Skin epidermis (tissue), 12 donors: ENCODE data around the gene FOXB1.

Source experiments
- H3K27ac ChIP-seq, 21 experiments: fragments of 200-600 bp; sonication (generic) in 11 of 21; one replicate each; pipeline ENCODE4 v1.5.0; 2020; ENCODE audit warnings: mild to moderate bottlenecking in 3 of 21, inconsistent platforms in 2 of 21, moderate library complexity in 2 of 21
- H3K4me3 ChIP-seq, 7 experiments: fragments of 200-600 bp; sonication (generic) in 2 of 7; one replicate each; pipeline ENCODE4 v1.5.0; 2020; ENCODE audit warnings: inconsistent platforms in 2 of 7, mild to moderate bottlenecking in 2 of 7, moderate library complexity in 1 of 7

Gene FOXB1

DNA sequence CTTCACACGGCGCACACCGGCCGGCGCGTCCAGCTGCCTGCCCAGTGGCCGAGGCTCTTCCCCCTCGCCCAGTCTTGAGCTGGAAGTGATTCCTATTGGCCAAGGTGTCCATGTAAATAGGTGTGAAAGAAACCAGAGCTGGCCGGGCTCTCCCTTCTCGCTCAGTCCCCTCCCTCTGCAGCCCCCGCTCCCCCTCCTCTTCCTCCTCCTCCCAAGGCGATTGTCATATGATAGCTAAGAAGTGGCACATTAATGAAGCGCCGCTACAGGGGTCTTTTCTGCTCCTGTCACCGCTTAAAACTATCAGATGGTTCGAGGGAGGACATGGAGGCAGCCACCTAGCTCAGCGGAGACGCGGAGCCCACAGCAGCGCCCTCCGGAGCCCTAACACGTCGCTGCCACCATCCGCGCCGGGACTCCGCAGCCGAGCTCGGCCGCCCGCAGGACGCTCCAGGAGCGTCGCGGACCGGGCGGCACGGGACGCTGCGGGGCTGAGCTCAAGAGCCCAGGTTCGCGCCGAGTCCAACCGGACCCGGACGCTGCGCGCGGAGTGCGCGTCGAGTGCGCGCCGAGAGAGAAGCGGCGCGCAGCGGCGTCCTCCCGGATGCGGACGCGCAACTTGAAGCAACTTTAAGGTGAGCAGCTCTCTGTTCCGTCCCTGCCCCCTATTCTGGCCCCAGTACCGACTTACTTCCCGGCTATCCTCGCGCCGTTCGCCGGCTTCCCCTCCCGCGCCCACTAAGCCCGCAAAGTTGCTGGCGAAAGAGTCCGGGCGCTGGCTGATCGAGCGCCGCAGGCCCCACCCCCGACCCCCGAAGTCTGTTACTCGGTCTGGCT, at the start of gene FOXB1:
FOXB1 (plus strand) TSS at position 303 of the 837 bp plus-strand sequence. CDS start 653 bp downstream, outside the sequence.
- no peak within 1 kb of the TSS for H3K27ac ChIP-seq
- H3K4me3 ChIP-seq: peak within 1 kb of the TSS; percentile 19 to 51 (median 34)

- Histone ChIP-seq H3K27ac (no peak overlapping the region), H3K4me3 (no peak overlapping the region)
Observed at GRCh38 chr15:59958288-59958687, 45.8 kb upstream of the FOXB1 start.

- H3K4me3 ChIP-seq: no peak overlapping the region
- H3K27ac ChIP-seq: no peak overlapping the region
Observed at GRCh38 chr15:59960318-59960717, 43.8 kb upstream of the FOXB1 start.

GRCh38 chr15:59963322-59963721, 40.8 kb upstream of the FOXB1 start:
- H3K4me3 ChIP-seq: no peak overlapping the region
- H3K27ac ChIP-seq: no peak overlapping the region

- H3K27ac ChIP-seq: no peak overlapping the region
- H3K4me3 ChIP-seq: no peak overlapping the region
Observed at GRCh38 chr15:59963925-59964324, 40.2 kb upstream of the FOXB1 start.

DNA sequence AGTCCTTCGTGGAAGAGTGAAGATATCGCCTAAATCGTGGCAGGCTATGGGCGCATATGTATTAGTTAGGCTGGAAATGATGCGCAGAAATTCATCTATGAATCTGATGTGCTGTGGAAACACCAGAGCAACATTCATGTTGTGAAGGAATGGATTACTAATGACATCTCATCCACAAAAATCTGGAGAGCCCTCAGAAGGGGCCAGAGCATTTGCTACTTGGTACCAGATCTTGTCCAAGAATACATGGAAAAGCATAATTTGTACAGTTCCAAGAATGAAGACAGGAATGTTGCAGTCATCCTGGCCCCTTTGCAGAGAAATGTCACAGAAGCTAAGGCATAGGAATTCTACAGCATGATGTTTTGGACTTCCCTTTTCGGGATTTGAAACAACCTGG, 38.4 kb upstream of the FOXB1 start:
- no peak overlapping the region for H3K4me3 ChIP-seq
- no peak overlapping the region for H3K27ac ChIP-seq

DNA sequence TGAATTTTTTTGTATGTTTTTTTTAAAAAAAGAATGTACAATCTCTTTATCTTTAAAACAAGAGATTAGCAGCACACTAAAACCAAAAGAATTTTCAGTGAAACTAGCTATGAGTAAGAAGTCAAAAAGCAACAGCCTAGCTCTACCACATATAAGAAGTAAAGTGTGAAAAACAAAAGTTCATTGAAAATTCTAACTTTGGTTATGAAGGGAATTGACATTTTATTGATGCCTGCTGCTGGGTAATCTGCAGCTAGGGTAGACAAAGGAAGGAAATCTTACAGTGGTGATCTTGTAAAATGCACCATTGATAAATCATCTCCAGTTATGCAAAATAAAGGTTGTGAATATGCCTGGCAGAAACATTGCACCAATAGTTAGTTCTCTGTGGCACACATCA, 37.8 kb upstream of the FOXB1 start:
- Histone ChIP-seq H3K27ac (no peak overlapping the region), H3K4me3 (no peak overlapping the region)

GRCh38 chr15:59968314-59968713, 35.8 kb upstream of the FOXB1 start:
- no peak overlapping the region for H3K4me3 ChIP-seq

GRCh38 chr15:59972241-59972640, 31.9 kb upstream of the FOXB1 start:
- no peak overlapping the region for H3K4me3 ChIP-seq
- H3K27ac ChIP-seq: no peak overlapping the region

More at GRCh38 chr15:59968314-59968713, 35.8 kb upstream of the FOXB1 start:
- no peak overlapping the region for H3K27ac ChIP-seq

DNA sequence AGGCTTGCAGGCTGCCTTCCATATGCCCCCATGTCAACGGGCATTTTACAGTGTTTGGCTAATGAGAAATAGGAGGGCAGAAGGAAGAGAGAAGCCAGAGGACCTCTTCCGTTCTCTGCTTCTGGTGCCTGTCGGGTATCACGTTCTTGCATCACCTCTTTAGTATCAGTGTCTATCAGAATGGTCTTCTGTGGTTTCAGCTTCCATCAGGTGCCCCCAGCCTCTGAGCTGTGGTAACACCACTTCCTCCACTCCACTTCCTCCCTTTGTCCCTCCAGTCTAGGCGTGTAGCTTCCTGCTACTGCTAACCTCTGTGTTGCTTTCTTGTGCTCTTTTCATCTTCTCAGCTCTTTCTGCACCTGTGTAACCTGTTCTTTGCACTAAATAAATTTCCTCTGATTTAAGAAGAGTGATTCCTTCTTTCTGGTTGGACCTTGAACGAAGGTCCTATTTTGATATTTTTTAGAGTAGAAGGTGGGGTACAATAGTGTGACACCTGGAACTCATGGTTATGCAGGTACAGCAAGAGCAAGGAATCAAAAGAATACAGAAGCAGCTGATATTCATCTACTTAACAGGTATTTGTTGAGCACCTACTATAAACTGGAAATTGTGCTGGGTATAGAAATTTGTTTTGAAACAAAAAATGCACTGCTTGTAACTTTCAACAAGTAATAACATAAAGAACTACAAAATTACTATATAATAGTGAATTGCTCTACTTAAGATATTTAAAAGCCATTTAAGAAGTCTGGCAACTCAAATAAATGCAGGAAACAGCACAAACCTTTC, 27.4 kb upstream of the FOXB1 start:
- Histone ChIP-seq H3K4me3 (no peak overlapping the region), H3K27ac (peak overlapping the region in 1 of 21 experiments; percentile 38)

- Histone ChIP-seq H3K4me3 (no peak overlapping the region), H3K27ac (no peak overlapping the region)
Observed at GRCh38 chr15:59991834-59992233, 12.3 kb upstream of the FOXB1 start.

- H3K4me3 ChIP-seq: no peak overlapping the region
Observed at GRCh38 chr15:59993041-59993750, 10.9 kb upstream of the FOXB1 start.

GRCh38 chr15:59993950-59994401, 10.1 kb upstream of the FOXB1 start:
- Histone ChIP-seq H3K27ac (no peak overlapping the region), H3K4me3 (no peak overlapping the region)

More at GRCh38 chr15:59993041-59993750, 10.9 kb upstream of the FOXB1 start:
- no peak overlapping the region for H3K27ac ChIP-seq

- no peak overlapping the region for H3K4me3 ChIP-seq
- H3K27ac ChIP-seq: no peak overlapping the region
Observed at GRCh38 chr15:59994526-59994887, 9.6 kb upstream of the FOXB1 start.

- Histone ChIP-seq H3K4me3 (no peak overlapping the region), H3K27ac (no peak overlapping the region)
Observed at GRCh38 chr15:59994888-59995557, 9.1 kb upstream of the FOXB1 start.

DNA sequence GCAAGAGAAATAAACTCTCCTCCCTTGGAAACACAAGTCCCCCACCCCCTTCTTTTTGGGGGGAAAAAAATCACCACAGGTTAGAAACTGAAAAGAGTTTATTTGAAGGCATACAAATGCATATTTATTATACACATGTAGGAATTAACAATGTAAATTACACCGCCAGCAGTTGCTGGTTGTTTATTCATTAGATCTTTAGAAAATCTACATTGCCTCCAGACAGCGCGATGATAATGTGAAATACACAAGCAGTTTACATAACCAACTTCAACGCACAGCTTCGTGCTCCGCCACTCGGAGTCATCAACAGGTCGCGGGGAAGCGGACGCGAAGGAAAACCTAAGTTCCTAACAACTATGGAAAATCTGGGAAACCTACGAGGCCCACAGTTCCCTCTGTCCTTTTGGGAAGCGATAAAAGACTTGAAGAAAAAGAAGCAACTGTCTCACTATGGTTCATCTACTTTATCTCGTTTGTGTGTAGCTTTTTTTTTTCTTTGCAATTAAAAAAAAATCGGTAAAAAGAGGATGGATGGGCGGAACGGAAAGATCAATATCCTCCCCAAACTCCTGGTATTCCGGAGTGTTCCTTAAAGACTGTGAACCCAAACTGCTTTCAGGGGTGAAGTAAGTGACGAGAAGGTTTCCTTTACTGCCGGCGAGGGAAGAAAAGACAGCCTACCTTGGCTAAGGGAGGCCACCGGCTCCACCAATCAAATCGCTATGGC, 8.4 kb upstream of the FOXB1 start:
- H3K4me3 ChIP-seq: no peak overlapping the region
- no peak overlapping the region for H3K27ac ChIP-seq

GRCh38 chr15:59996298-59997041, 7.6 kb upstream of the FOXB1 start:
- no peak overlapping the region for H3K4me3 ChIP-seq
- no peak overlapping the region for H3K27ac ChIP-seq

DNA sequence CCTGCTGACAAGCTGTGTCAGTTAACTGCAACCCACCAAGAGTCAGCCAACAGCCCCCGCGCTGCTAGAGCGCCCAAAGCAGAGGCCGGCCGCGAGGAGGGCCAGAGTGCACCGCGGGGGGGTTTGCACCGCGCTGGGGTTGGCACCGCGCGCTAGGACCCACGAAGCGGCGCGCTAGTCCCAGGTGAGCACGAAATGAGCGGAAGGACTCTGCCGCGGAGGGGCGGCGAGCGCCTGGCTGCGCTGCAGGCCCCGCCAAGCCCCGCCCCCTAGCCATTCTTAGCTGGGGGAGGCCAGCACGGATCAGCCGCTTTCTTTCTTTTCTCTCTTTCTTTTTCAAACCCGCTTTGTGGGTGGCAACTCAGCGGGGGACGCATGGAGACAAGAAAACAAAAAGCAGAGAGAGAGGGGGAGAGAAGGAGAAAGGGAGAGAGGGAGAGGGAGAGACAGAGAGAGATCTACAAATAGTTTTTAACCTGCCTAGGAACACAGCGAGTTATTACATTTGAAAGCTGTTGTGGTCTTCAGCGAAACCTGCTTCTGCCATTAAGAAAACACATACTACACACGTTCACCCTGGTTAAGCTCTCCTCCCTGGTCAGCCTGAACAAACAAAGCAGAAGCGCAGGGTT, 6.9 kb upstream of the FOXB1 start:
- Histone ChIP-seq H3K4me3 (peak overlapping the region in 1 of 7 experiments; percentile 15), H3K27ac (no peak overlapping the region)
